Stimulated activated CD8-positive, alpha-beta memory T cell treated with anti-CD3 and anti-CD28 coated beads, Interleukin-4, amount 100 ng/mL, for 48 hours (primary cell): ENCODE results near the gene IMMT.

Experiments used
- DNase-seq: peaks from one replicate; pipeline ENCODE4 v3.0.0-alpha.2; 2020

The IMMT gene

DNA sequence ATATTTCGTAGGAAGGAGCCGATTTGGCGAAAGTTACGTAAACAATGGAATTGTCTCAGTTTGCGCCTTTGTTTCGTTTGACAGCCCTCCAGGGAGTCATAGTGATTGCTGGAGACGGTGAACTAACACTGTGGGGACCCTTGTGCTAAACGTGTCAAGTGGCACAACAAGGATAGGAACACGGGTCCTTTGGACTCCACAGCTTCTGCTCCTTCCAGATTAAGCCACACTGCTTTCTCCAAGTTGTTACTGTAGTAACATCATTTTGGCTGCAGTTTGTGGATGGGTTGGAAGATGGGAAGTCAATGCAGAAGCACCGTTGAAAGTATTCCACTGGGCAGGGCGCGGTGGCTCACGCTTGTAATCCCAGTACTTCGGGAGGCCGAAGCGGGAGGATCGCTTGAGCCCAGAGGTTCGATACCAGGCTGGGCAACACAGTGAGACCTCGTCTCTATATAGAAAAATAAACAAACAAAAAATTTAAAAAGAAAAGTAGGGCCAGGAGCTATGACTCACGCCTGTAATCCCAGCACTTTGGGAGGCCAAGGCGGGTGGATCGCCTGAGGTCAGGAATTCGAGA lies 636 bp upstream of the IMMT start:
- no peak for DNase-seq

DNA sequence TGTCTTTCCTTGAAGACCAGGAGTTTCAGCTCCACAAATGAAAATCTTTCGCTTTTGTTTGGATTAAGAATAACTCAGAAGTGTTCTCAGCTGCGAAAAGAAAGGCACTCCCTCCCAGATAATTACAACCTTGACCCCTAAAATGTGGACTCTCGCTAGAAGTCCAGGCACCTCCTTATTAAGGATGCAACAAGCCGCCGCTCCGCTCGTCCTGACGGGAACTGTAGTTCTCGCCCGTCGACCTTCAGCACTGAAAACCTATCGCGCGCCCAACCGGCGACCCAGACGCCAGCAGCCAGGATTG lies 559 bp downstream of the IMMT start:
- no peak for DNase-seq

DNA sequence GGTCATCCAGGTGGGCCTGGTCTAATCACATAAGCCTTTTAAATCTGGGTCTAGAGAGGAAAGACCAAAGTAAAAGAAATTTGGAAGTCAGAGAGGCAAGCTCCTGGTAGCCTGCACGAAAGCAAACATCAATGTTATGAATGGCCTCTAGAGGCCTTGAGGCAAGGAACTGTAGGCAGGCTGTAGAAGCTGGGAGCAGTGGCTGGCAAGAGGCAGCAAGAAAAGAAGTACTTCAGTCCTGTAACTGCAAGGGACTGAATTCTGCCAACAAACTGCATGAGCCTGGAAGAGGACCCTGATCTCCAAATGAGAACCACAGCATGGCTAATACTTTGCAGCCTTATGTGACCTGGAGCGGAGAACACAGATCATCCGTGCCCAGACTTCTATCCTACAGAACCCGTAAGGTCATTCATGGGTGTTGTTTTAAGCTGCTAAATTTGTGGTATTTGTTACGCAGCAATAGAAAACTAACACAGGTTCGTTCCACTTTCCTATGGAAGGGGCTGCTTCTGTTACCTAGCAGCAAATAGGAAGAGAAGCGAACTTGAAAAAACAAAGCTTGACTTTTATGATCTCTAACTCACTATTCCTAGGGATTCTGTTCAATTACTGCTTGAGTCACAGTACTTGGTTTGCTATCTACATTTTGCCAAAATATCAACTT lies 1.2 kb downstream of the IMMT start:
- no peak for DNase-seq

DNA sequence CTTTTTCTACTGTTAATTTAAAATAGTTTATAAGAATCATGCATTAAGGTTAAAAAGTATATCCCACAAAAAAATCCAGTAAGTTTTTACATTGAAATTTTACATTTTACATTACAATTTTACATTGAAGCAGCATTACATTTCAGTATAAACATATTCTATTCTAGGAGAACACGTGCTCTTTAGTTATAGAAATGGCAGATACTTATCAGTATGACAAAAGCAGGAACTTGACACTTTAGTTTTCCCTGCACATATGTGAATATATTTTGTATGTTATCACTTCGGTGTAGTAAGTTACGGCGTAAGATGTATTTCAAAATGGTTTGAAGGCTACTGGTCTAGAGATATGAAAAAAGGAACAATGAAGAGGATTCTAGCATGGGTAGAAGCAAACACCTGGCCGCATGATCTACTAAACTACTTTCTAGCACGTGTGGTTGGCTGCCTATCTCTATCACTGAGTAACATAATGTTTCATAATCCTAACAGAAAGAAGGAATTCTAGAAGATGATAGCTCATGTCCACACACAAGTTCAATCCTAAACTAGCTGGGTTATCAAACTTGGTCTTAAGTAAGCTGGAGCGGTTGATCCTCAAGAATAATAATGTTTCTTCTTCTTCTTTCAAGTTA lies 5.4 kb downstream of the IMMT start:
- DNase-seq = no peak

DNA sequence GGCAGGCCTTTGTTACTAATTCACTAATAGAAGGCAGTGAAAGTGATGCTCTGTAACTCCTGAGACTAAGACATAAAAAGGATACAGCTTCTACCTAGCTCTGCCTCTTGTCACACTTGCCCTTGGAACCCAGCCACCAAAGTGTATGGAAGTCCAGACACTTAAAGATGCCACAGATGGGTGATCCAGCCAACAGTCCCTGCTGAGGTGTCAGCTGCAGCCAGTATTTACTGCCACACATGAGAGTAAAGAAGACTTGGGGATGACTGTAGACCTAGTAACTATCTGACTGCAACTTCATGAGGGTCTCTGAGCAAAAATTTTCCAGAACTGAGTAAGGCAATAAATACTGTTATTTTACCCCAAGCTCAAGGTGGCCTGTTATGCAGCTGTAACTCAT lies 8.8 kb downstream of the IMMT start:
- DNase-seq = no peak

DNA sequence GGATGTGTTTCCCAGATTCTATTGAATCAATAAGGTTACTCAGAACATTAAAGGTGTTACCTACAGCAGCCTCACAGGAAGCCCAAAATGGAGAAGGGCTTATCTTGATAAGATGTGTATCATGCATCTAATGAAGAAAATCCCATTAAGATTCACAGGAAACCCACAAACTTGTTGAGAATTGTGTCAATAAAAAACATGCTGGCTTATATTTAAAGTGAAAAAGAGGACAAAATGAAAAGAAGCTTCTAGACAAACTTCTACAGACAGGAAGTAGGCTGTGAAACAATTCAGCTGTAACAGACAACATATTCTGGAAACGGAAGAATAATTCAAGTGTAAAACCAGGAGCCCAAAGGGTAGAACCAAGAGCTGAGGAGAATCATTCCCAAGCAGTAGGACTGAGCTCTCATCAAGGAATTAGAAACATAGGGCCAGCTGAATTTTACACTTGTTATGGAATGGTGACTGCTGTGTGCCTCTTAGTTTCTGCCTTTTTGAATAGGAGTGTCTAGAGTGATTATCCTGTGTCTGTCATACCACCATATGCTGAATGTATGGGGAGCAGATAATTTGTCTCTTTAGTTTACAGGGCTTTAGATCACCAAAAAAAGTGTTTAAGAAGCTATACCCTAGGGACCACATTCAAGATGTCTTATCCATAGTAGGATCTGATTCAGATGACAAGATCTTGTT lies 9.6 kb downstream of the IMMT start:
- no peak for DNase-seq

DNA sequence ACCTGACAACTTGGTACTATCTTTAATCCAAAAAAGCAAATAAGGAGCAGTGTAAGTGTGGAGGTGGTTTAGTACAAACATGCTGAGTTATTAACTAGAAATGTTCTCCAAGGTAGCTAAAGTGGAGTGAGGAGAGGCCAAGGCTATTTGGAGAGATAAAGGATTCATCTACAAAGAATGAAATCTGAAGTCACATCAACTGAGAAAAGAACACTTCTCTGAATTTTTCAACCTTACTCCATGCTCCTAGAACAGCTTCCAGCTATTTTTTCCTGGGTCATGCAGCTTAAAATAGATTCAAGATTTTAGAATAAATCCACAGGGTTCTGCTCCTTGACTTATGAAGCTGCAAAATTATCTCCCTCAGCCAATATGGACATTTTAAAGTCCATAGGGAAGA lies 18.7 kb downstream of the IMMT start:
- DNase-seq = no peak

DNA sequence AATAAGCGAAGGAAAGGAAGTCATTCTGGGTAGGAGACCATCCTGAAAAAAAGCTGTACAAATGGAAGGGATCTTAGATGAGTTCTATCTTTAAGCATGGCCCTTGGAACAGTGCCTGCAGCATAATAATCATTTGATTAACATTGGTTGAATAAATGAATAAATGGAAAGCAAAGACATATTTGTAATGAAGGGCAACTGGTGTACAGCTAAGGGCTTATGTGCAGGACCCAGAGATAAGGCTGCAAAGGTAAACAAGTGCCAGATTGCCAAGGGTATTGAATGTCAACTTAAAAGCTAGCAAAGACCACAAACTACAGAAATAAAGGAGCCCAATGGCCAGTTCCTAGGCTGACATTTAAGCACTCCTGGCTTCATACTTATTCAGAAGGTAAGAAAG lies 19.4 kb downstream of the IMMT start:
- DNase-seq = no peak

DNA sequence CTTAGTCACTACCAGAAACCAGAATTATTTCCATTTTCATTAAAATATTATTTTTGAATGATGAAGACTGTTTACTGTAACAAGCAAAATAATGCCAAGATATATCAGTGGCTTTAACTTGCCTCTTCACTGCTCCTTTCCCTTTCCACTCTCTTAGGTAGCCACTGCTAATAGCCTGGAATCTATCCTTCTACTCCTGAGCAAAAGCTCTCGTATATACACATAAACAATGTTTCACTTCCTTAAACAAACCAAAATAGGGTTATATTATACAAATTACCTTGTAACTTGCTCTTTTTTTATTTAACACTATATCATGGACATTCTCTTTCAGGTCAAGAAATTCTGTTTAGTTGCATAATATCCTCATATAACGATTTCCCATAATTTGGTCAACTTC lies 20.8 kb downstream of the IMMT start:
- no peak for DNase-seq

DNA sequence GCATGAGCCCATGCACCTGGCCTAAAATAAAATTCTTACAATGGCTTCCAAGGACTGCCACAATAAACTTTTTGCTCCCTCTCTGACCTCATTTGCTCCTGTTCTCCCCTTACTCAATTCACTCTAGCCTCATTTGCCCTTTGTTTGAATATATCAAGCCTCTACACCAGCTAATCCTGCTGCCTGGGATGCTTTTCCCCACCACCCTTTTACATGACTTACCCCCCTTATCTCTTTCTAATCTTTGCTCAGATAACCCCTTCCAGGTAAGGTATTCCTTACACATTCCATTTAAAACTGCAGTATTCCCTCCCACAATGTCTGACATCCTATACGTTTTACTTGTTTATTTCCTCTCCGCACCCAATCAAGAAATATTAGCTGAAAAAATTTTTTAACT lies 22.7 kb downstream of the IMMT start:
- no peak for DNase-seq

DNA sequence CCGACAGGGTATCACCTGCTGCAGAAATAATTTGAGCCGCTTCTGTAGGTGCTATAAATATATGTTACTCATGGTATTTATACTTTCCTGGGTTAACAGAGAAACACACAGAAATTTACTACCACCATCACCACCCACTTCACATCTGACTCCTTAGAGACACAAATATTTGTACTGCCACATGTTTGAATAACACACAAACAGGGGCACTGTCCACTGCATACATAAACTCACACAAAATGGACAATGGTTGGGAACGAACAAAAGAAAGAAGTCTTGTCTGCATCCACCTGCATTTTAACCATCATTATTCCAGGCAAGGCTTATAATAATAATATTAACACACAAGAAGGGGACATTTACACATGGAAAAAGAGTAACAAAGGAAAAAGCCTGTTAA lies 24.0 kb downstream of the IMMT start:
- DNase-seq = no peak

DNA sequence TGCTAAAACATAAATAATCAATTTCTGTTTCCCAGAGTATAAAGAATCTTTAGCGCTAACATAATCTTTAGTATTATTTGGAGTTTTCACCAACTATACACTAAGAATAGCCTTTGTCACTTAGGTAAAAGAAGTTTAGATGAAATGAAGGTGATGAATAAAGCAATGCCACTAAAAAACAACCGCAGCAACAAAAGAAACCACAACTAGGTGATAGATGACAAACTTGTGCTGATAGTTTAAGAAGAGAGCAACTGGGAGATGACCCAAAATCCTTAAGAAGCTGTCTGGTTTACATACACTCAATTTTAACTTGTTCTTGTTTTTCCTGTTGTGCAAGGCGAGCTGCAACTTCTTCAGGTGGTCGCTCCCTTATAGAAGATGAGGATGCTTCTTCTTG lies 24.8 kb downstream of the IMMT start:
- DNase-seq = no peak

DNA sequence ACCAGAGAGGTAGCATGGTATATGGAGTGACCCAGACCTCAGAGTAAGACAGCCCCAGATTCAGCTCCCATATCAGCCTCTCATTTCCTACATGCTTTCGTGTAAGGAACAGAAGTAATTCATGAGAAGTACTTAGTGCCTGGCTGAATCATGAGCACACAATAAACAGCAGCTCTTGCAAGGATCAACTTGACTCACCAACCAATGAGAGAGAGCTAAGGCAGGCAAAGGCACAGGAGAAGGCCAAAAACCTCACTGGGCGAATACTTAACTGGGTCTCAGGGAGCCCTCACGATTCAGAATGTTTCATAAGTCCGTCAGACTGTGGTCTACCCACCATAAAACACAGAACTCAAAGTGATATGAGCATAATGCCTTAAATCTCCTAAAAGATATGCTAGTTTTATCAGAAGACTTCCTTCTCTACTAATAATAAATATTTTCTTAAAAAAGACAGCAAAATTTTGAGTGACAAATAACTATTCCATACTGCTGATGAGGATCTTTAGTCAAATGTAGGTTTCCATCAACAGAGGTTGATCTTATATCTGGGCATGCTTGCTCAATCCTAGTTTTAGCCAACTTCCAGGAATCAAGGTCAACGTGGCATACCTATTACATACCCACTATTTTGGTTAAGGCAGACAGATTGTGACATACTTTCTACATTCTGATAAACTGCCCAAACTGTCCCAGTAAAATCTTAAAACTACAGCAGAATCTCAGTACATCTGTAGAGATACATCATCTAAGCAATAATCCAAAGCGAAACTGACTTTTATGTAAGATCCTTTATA lies 34.9 kb downstream of the IMMT start:
- no peak for DNase-seq

DNA sequence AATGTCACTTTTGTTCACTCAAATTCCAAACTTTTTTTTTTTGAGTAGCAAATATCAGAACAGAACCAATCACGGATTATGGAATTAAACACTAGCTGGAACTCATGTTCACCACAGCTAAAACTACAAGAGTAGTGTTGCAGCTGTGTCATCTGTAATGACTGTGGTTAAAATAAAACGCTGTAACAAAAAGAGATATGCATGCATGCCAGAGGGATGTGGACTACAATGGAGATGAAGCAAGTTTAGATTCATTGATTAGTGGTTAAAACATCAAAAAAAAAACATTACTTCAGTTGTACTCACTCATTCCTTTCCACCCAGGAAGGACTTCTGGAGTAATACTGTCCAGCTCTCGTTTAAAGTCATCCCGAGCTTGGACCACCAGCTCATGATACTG lies 37.0 kb downstream of the IMMT start:
- DNase-seq = no peak

DNA sequence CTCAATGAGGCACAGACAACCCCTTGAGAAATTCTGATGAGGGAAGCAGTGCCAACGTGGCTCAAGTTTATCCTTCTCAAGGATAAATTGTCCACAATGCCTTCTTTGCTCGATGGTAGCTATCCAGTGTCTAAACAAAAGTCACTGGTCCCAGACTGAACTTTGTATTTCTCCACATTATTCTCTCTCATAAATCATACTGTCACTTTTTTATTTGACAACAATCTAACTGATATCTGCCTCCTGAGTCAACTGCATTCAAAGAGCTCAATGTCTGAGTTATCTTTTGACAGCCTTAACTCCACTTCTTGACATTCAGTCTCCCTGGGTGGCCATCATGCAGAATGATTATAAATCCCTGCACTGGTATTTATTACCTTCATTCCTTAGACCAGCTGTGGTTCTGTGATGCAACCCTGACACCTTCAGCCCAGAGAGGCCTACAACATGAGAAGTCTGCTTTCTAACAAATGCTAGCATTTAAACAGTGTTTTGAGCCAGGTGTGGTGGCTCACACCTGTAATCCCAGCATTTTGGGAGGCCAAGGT lies 38.2 kb downstream of the IMMT start:
- no peak for DNase-seq

DNA sequence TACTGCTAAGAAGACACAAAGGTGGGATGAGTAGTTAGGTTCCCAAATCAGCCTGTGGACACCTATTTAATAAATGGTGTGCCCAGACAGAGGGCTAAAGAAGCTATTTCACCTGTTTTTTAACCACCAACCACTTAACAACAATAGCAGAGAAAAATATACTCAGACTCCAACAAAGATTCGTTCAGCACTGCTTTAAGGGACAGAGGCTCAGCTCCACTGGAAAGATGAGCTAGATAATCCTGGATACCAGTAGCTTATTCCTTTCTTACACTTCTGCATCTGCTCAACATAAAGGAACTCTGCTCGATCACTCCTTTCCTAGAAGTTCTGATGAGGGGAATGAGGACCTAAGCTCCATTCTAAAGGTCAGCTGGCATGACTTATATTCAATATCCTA lies 44.8 kb downstream of the IMMT start:
- no peak for DNase-seq

DNA sequence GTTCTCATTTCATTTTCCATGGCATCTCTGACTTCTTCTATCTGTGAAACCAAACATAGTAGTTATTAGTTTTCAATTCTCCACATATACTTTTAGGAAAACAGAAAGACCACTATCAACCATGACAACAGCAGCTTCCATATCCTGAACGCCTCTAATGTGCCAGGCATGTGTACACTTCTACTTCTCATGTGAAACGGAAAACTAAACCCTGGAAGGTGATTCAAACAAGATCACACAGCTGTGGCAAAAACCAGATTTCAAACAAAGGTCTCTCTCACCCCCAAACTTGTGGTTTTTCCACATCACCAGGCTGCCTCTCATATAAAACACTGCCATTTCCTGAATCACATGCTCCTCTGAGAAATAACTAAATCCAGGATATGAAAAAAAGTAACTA lies 47.5 kb downstream of the IMMT start:
- DNase-seq = no peak

DNA sequence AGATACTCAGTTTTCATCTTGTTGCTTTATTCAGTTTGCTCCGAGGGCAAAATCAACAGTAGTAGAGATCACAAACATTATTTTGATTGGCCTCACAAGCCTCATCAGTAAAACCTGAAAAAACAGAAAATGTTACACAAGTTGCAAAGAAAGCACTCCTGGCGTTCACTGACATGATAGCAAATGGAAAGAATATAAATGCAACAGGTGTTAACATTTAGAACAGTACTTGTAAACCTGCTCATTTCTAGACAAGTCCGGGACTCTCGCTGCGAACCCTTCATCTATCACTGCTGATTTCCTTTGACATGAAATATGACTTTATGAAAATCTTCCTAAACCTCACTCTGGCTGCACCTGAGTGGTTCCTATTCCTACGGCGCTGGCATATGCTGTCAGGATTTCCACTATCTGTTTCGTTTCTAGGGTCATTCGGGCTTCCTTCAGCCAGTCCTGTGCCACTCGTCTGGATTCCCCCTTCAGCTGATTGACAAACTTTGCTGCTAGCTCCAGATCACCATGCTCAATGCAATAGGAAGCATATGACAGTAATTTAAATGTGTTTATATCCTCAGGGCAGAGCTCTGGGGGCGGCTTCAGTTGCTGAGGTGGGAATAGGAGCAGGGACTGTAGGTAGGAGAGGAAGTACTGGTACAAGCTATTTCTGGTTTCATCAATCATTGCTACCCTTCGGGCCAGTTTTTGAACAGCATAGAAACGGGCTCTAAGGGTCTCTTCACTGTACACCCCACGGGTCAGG lies 51.2 kb downstream of the IMMT start:
- no peak for DNase-seq

DNA sequence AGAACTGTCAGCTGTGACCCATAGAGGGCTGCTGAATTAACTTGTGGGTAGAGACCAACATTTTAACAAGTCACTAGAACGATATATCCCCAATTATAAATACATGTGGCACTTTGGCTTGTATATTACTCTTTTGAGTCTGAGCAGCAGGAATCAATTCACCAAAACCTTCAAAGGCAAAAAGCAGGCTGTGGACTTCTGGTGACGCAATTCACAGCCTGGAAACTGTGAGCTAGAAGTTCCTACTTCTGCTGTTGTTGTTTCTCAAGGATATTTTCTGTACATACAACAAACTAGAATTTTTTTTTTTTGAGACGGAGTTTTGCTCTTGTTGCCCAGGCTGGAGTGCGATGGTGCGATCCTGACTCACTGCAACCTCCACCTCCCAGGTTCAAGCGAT lies 52.0 kb downstream of the IMMT start:
- DNase-seq = no peak

DNA sequence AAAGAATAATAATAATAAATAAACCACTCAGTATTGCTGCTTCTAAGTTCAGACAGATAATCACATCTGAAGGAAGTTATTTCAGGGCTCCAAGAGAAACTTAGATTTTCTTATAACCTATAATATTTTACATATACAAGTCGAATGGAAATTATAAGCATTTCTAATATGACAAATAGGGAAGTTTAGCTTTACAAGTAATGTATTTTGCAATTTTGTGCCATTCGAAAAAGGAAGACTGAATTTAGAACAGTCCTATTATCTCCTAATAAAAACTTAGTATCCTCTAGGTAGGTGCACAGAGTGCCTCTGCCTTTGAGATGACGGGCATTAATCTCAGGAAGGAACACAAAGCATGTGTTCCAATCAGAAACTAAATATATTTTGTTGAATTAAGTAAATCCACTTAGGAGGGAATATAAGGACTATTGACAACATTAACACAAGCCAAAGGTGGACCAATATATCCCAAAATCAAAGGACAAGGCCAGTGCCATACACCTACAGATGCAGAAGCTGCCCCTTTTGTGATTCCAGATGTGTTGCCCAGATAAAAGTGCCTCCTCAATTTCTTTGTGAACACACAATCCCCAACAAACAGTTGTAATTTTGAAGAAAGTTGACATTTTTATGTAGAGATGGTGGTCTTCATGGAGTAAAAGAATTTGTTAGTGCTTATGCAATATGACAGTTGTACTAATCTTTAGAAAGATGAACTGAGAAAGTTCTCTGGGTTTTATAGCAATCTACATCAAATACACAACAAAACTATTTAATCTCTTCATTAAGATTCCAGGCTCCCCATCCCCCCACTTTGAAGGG lies 52.6 kb downstream of the IMMT start:
- no peak for DNase-seq

DNA sequence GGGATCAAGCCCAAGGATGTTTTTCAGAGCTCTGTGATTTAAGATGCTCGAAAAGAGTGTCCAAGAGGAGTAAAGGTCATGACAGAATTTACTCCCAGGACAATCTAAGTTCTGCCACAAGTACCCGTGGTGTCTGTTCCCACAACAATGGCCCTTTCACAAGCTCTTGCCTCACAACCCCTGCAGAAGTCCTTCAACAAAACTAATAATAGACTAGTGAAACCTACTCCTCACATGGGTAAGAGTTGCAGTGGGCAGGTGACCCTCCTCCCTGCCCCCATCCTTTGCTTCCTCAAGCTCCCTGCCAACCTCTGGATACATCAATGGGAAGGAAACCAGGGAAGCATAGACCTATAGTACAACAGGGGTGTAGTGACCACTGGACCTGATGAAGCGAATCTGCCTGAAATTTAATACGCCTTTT lies 54.3 kb downstream of the IMMT start:
- DNase-seq = no peak

DNA sequence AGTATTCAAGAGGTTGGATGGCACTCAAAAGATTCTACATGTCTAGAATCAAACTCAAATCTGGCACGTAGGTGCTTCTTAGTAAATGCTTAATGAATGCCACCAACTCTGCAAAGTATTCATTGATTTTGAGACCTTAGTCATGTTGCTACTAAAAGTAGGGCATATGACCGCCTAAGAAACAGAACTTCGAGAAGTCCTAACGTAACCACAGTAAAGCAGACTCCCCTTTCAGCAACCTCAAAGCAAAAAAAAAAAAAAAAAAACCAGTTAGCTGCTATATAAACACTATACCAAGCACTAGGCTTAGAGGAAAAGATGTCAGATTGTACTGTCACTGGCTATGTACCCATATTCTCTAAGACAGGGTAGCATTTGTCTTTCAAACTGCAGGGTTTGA lies 55.3 kb downstream of the IMMT start:
- no peak for DNase-seq
